HG03097 (cell line): Measurements from ENCODE around the gene MACROD2.

Experiments
- ATAC-seq: cut with Tn5 transposase; IDR thresholded peaks from one replicate; pipeline ENCODE4 v1.9.1; 2021; ENCODE audit not compliant: unreplicated experiment, low FRiP score

Gene MACROD2

GRCh38 chr20:15256676-15257568 lies 1261.6 kb downstream of the MACROD2 start:
- ATAC-seq = no peak

- ATAC-seq = no peak
Measured at GRCh38 chr20:15257569-15257870, 1262.2 kb downstream of the MACROD2 start.

- no peak for ATAC-seq
Measured at GRCh38 chr20:15265581-15266309, 1270.4 kb downstream of the MACROD2 start.

GRCh38 chr20:15267935-15268334 lies 1272.6 kb downstream of the MACROD2 start:
- no peak for ATAC-seq

GRCh38 chr20:15278041-15278440 lies 1282.7 kb downstream of the MACROD2 start:
- no peak for ATAC-seq

GRCh38 chr20:15287329-15287728 lies 1292.0 kb downstream of the MACROD2 start:
- ATAC-seq = no peak

GRCh38 chr20:15288106-15288505 lies 1292.8 kb downstream of the MACROD2 start:
- ATAC-seq = no peak

- ATAC-seq = no peak
Measured at GRCh38 chr20:15289337-15289736, 1294.0 kb downstream of the MACROD2 start.

- ATAC-seq = no peak
Measured at GRCh38 chr20:15292405-15292804, 1297.1 kb downstream of the MACROD2 start.

GRCh38 chr20:15296422-15296821 lies 1301.1 kb downstream of the MACROD2 start:
- ATAC-seq = no peak

GRCh38 chr20:15297059-15297875 lies 1302.0 kb downstream of the MACROD2 start:
- ATAC-seq = no peak

- ATAC-seq = no peak
Measured at GRCh38 chr20:15302075-15302474, 1306.8 kb downstream of the MACROD2 start.

- ATAC-seq = no peak
Measured at GRCh38 chr20:15310361-15310760, 1315.0 kb downstream of the MACROD2 start.

- ATAC-seq = no peak
Measured at GRCh38 chr20:15316556-15316955, 1321.2 kb downstream of the MACROD2 start.

GRCh38 chr20:15317546-15318232 lies 1322.4 kb downstream of the MACROD2 start:
- ATAC-seq = peak; percentile 75

GRCh38 chr20:15318682-15319081 lies 1323.4 kb downstream of the MACROD2 start:
- no peak for ATAC-seq

- ATAC-seq = no peak
Measured at GRCh38 chr20:15319439-15319838, 1324.1 kb downstream of the MACROD2 start.

GRCh38 chr20:15320941-15321340 lies 1325.6 kb downstream of the MACROD2 start:
- ATAC-seq = no peak

GRCh38 chr20:15327123-15327522 lies 1331.8 kb downstream of the MACROD2 start:
- no peak for ATAC-seq

GRCh38 chr20:15328084-15328483 lies 1332.8 kb downstream of the MACROD2 start:
- ATAC-seq = no peak
